ENCODE data around the gene SLC26A11. TPM values are rescaled to one million over a fixed set of nuclear protein-coding genes. Genes with fewer than 3 reads are reported as not detected.

The SLC26A11 gene
- total RNA-seq, 2 experiments from 2014 or later, result 46.5 to 50.9 TPM

DNA sequence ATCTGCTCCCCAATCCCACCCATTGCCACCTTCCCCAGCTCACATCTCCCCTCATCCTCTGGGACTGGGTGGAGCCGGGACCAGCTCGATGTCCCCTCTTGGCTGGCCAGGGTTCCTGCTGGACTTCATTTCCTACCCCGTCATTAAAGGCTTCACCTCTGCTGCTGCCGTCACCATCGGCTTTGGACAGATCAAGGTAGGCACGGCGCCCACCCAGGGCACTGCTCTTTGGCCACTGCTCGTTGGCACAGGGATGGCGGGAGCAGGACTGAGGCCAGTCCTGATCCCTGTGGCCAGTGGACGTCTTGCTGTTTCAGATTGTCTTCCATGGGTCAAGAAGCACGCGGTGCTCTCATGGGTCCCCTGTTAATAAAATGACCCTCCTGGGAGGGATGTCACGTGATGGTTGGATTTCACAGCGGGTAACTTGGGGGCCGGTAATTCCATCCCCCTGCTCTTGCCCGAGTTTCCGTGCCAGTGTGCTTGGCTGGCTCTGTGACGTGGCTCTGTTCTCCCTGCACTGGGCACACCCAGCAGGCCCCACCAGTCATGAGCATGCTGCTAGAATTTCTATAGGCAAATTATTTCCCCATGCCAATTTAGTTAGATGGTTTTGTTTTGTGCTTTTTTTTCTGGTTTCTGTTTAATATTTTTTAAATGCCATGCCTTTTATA, 3.1 kb downstream of the SLC26A11 start:
- ATAC-seq (ENCODE audit: poor library complexity), result no peak
- TF ChIP-seq, protein P1, sequence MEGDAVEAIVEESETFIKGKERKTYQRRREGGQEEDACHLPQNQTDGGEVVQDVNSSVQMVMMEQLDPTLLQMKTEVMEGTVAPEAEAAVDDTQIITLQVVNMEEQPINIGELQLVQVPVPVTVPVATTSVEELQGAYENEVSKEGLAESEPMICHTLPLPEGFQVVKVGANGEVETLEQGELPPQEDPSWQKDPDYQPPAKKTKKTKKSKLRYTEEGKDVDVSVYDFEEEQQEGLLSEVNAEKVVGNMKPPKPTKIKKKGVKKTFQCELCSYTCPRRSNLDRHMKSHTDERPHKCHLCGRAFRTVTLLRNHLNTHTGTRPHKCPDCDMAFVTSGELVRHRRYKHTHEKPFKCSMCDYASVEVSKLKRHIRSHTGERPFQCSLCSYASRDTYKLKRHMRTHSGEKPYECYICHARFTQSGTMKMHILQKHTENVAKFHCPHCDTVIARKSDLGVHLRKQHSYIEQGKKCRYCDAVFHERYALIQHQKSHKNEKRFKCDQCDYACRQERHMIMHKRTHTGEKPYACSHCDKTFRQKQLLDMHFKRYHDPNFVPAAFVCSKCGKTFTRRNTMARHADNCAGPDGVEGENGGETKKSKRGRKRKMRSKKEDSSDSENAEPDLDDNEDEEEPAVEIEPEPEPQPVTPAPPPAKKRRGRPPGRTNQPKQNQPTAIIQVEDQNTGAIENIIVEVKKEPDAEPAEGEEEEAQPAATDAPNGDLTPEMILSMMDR (IDR thresholded peaks at IDR 0.05), result no peak
- no peak for DNase-seq
- ChIA-PET POLR2A (no interaction called here), CTCF (no interaction called here)
- H3K36me3 ChIP-seq (ENCODE audit: insufficient read depth, low read length), result peaks cover 6% of the 10 kb centered on the region
- no peaks in the 10 kb centered on the region for H3K9me3 Mint-ChIP-seq
- no peak overlapping the region for H3K4me3 ChIP-seq (ENCODE audit: low read length)
- H3K4me3 Mint-ChIP-seq, result peak overlapping the region; percentile 79
- H3K9me3 ChIP-seq (ENCODE audit: control insufficient read depth in 1 of 2, insufficient read depth in 1 of 2, low read length in 2 of 2), result no peaks in the 10 kb centered on the region
- peaks cover 29% of the 10 kb centered on the region for H3K4me1 ChIP-seq (ENCODE audit: insufficient read depth, low read length)
- intact Hi-C loops (cut with DNase I, micrococcal nuclease), result loop anchor here in 1 of 2 experiments (5.0 kb wide), 1 partner anchor 121 kb away; the partner anchor contains the start of gene GAA
- H3K4me1 Mint-ChIP-seq (ENCODE audit: low read depth), result peaks cover 25% of the 10 kb centered on the region
- no peak overlapping the region for H3K27ac ChIP-seq (ENCODE audit: low read depth in 1 of 2, low read length in 2 of 2)
- peaks cover 49% of the 10 kb centered on the region for H3K36me3 Mint-ChIP-seq (ENCODE audit: low read depth)
- H3K27me3 ChIP-seq (ENCODE audit: control insufficient read depth in 1 of 2, insufficient read depth in 2 of 2, low read length in 2 of 2), result no peaks in the 10 kb centered on the region
- H3K27me3 Mint-ChIP-seq, result no peaks in the 10 kb centered on the region
- peak overlapping the region; percentile 65 for H3K27ac Mint-ChIP-seq

DNA sequence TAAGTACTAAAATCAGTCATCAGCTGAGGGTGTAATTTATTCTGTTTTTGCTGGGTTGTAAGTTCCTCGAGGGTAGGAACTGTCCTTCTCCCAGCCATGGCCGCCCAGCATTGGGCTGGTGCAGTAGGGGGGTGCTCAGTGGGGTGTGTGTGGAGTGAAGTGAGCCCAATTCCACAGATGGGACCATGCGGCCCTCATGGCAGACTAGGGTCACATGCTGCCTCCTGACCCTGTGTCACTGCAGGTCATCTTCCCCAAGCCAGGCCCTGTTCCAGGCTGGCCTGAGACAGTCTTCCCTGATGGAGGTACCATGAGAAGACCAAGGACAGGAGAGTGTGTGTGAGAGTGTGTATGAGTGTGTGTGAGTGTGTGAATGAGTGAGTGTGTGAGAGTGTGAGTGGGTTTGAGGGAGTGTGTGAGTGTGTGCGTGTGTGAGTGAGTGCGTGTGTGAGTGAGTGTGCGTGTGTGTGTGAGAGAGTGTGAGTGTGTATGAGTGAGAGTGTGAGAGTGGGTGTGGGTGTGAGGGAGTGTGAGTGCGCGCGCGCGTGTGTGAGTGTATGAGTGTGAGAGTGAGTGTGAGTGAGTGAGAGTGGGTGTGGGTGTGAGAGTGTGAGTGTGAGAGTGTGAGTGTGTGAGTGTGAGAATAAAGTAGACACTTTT, 3.7 kb downstream of the SLC26A11 start:
- ATAC-seq (ENCODE audit: poor library complexity) (no peak), DNase-seq (no peak)
- Histone ChIP-seq H3K27ac (ENCODE audit: low read depth in 1 of 2, low read length in 2 of 2) (no peak overlapping the region), H3K4me3 (ENCODE audit: low read length) (no peak overlapping the region), H3K27me3 (ENCODE audit: control insufficient read depth in 1 of 2, insufficient read depth in 2 of 2, low read length in 2 of 2) (no peaks in the 10 kb centered on the region), H3K4me1 (ENCODE audit: insufficient read depth, low read length) (peaks cover 23% of the 10 kb centered on the region), H3K36me3 (ENCODE audit: insufficient read depth, low read length) (peaks cover 9% of the 10 kb centered on the region), H3K9me3 (ENCODE audit: control insufficient read depth in 1 of 2, insufficient read depth in 1 of 2, low read length in 2 of 2) (no peaks in the 10 kb centered on the region)
- CTCF ChIA-PET, result no interaction called here
- Mint-ChIP-seq H3K9me3 (no peaks in the 10 kb centered on the region), H3K27ac (no peak overlapping the region), H3K27me3 (no peaks in the 10 kb centered on the region), H3K4me3 (no peak overlapping the region), H3K36me3 (ENCODE audit: low read depth) (peaks cover 49% of the 10 kb centered on the region), H3K4me1 (ENCODE audit: low read depth) (peaks cover 18% of the 10 kb centered on the region)
- TF ChIP-seq, protein P1 (IDR thresholded peaks at IDR 0.05), result no peak
- POLR2A ChIA-PET, result no interaction called here
- intact Hi-C loops (cut with DNase I, micrococcal nuclease), result loop anchor here in 1 of 2 experiments (5.0 kb wide), 1 partner anchor 122 kb away; the partner anchor contains the start of gene GAA

DNA sequence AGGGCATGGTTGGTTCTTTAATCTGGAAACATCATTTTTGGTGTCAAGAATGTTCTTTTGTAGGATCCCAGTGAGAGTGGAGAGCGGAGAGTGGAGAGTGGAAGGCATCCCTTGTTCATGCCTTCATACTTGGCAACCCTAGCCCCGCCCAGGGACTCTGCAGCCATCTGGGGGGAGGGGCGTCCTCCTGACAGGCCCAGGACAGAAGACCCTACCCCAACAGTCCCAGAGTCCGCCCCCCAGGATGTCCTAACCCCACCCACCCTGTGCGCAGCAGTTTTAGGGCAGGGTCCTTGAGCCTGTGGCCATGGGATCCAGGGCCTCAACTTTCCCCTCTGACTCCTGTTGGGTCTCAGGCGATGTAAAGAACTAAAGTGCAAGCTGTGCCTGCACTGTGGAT, 4.5 kb downstream of the SLC26A11 start:
- Histone ChIP-seq H3K4me3 (ENCODE audit: low read length) (no peak overlapping the region), H3K4me1 (ENCODE audit: insufficient read depth, low read length) (peaks cover 15% of the 10 kb centered on the region), H3K27ac (ENCODE audit: low read depth in 1 of 2, low read length in 2 of 2) (no peak overlapping the region), H3K36me3 (ENCODE audit: insufficient read depth, low read length) (peaks cover 9% of the 10 kb centered on the region), H3K9me3 (ENCODE audit: control insufficient read depth in 1 of 2, insufficient read depth in 1 of 2, low read length in 2 of 2) (no peaks in the 10 kb centered on the region), H3K27me3 (ENCODE audit: control insufficient read depth in 1 of 2, insufficient read depth in 2 of 2, low read length in 2 of 2) (no peaks in the 10 kb centered on the region)
- Mint-ChIP-seq H3K4me3 (no peak overlapping the region), H3K9me3 (no peaks in the 10 kb centered on the region), H3K36me3 (ENCODE audit: low read depth) (peaks cover 44% of the 10 kb centered on the region), H3K27me3 (no peaks in the 10 kb centered on the region), H3K4me1 (ENCODE audit: low read depth) (peaks cover 12% of the 10 kb centered on the region), H3K27ac (no peak overlapping the region)
- POLR2A ChIA-PET, result no interaction called here
- intact Hi-C loops (cut with DNase I, micrococcal nuclease), result loop anchor here in 1 of 2 experiments (5.0 kb wide), 1 partner anchor 122 kb away; the partner anchor contains the start of gene GAA
- CTCF ChIA-PET, result no interaction called here
- ATAC-seq (ENCODE audit: poor library complexity) (no peak), DNase-seq (no peak)
- TF ChIP-seq, protein P1 (IDR thresholded peaks at IDR 0.05), result no peak

Measured in CD4-positive, alpha-beta T cell (primary cell).